GM19324 (cell line): ENCODE data around the gene LDHB.
"Not testable (repeated sequence)": the region's sequence is repeated elsewhere in the genome, so short reads cannot be mapped to it uniquely, and the experiment has no call there.

ENCODE experiments used
- ATAC-seq: cut with Tn5 transposase; IDR thresholded peaks from one replicate; pipeline ENCODE4 v1.9.1; 2021; ENCODE audit warnings: mild to moderate bottlenecking, moderate library complexity; ENCODE audit not compliant: unreplicated experiment, low FRiP score

The LDHB gene

DNA sequence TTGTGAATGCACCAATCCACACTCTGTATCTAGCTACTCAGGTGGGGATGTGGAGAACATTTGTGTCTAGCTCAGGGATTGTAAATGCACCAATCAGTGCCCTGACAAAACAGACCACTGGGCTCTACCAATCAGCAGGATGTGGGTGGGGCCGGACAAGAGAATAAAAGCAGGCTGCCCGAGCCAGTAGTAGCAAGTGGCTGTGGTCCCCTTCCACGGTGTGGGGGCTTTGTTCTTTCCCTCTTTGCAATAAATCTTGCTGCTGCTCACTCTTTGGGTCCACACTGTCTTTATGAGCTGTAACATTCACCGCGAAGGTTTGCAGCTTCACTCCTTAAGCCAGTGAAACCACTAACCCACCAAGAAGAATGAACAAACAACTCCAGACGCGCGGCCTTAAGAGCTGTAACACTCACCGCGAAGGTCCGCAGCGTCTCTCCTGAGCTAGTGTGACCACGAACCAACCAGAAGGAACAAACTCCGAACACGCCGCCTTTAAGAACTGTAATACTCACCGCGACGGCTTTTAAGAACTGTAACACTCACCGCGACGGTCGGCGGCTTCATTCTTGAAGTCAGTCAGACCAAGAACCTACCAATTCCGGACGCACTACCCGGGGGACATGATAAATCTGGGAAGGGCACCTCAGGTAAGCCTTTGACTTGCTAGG, 4.6 kb upstream of the LDHB start:
- ATAC-seq, result no peak

DNA sequence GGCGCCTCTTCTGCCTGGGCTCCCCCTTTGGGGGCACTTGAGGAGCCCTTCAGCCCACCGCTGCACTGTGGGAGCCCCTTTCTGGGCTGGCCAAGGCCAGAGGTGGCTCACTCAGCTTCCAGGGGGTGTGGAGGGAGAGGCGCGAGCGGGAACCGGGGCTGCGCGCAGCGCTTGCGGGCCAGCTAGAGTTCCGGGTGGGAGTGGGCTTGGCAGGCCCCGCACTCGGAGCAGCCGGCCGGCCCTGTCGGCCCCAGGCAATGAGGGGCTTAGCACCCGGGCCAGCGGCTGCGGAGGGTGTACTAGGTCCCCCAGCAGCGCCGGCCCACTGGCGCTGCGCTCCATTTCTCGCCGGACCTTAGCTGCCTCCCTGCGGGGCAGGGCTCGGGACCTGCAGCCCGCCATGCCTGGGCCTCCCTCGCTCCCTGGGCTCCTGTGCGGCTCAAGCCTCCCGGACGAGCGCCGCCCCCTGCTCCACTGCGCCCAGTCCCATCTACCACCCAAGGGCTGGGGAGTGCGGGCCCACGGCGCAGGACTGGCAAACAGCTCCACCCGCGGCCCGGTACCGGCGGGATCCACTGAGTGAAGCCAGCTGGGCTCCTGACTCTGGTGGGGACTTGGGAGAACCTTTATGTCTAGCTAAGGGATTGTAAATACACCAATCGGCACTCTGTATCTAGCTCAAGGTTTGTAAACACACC, 3.9 kb upstream of the LDHB start:
- not testable (repeated sequence) for ATAC-seq

DNA sequence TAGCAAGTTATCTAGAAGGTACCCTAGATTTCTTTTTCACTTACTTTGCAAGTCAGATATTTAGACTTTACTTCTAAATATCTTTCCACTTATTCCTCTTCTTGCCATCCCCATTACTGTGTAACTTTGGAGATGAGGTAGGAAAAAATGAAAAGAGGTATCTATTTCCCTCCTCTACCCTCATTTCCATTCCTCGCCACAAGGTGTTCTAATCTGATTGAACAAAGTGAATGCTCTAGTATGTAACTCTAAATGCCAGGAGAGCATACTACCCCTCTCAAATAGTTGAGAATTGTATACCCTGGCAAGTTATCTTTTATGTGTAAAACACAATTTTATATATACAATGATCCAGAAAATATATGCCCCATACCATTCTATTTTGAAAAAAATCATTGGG, 1.7 kb upstream of the LDHB start:
- ATAC-seq, result no peak

DNA sequence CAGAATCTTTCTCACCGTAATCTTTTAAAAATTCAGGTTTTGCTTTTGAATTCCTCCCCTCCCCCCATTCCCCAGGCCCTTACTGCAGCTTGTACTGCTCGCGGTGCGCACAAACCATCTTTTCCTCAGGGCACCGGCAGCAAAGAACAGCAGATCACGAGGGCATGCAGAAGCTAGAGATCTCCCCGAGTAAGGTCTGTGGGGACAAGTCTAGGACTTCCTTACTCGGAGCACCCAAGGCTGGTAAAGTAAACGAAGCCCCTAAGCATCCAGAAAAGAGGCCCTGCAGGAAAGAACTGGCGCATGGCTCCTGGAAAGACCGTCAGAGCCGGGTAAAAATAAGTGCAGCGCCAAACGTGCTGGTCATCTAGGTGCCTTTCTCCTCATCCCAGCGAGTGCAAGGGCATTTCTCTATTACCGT, 727 bp downstream of the LDHB start:
- peak; percentile 27 for ATAC-seq

DNA sequence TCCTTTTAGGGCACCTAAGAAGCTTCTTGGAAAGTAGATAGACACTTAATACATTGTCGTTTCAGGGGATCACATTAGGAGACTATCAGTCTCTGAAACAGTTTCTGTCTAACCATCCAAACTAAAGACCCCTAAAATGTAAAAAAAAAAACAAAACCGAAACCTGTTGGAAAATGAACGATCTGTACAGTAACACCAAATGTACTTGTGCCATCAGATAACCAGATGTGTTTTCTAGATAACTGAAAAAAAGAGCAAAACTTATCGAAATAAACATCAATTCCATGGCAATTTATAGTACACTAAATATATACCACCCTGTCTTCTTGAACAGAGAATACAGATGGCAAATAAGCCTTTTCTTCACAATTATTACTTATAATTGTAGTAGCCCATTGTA, 2.1 kb downstream of the LDHB start:
- ATAC-seq, result no peak

DNA sequence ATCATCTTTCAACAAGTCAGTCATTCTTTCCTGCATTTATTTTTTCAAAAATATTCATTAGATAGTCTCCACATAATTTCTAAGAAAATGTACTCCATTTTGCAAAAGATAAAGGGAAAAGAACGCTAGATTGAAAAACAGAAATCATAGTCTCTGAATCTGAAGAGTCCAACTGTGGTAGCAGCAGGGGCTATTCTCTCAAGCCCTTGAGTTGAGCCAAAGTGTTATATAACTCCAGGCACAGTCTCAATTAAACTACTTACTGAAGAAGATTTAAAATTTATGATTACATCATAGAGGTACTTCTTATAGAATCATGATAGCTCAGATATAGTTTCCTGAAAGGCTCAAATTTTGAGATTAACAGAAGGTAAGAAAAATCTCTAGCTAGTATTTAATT, 5.8 kb downstream of the LDHB start:
- ATAC-seq, result no peak

DNA sequence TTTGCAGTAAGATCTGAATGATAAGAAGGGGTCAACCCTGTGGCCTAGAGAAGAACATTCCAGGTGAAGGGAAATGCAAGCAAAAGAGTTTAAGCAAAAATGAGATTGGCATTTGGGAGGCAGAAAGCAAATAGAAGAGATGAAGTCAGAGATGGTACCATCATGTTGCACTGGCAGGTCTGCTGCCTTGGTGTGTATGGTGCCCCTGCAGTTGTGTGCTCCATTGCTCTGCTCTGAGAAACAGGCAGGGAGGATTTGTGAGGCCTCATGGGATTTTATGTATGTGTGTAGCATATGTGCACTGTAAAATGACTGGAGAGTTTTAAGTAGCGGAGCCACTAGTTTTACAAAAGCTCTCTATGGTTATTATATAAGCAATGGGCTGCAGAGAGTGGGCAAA, 6.6 kb downstream of the LDHB start:
- no peak for ATAC-seq

DNA sequence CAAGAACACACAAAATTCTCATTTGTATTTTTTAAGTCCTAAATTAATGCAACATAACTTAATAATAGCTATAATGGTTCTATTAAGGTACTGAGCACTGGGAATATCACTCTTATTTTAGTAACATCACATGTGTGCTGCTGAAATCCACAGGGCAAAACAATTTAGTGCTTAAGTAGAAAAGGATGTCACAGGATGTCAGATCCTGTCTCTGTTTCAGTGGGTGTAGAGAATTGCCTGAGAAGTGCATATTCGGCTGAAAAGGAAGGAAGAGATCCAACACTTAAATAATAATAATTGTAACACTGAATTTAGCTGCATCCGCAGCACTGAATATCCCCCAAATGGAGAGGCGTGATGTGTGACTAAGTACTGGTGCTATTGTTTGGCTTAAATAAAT, 8.6 kb downstream of the LDHB start:
- no peak for ATAC-seq

DNA sequence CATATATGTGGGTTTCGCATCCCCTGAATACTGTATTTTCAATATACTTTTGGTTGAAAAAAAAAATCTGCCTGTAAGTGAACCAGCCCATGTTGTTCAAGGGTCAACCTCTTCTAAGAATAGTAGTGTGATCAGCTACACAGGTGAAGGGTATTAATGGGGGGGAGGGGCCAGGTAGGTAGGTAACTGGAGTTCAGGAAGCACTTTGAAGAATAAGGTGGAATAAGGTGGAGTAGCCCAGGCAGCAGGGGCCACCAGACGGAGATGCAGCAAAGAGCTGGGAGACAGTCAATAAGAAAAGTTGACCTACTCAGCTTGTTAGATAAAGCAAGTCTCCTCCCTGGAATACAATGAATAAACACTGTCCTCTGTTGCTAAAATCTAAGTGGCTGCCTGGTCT, 9.3 kb downstream of the LDHB start:
- ATAC-seq, result no peak

DNA sequence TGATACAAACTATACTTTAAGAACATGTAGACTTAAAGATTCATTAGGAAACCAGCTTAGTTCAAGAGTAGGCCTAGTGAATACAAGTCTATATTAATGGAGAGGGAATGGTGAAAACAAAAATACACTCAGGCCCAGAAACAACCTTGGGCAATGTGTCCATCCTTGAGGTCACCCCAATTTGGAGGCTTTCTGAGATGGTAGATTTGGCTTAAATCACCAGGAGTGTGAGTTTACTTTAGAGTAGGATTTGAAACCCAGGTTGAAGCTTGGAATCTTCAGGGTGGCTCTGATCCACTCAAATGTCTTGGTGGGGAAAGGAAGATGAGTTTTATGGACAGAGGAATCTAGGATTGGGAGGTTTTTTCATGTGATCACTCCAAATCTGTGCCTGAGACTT, 10.5 kb downstream of the LDHB start:
- no peak for ATAC-seq

DNA sequence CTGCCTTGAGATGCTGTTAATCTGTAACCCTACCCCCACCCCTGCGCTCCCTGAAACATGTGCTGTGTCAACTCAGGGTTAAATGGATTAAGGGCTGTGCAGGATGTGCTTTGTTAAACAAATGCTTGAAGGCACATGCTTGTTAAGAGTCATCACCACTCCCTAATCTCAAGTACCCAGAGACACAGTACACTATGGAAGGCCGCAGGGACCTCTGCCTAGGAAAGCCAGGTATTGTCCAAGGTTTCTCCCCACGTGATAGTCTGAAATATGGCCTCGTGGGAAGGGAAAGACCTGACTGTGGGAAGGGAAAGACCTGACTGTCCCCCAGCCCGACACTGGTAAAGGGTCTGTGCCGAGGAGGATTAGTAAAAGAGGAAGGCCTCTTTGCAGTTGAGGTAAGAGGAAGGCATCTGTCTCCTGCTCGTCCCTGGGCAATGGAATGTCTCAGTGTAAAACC, 12.6 kb downstream of the LDHB start:
- ATAC-seq, result not testable (repeated sequence)

DNA sequence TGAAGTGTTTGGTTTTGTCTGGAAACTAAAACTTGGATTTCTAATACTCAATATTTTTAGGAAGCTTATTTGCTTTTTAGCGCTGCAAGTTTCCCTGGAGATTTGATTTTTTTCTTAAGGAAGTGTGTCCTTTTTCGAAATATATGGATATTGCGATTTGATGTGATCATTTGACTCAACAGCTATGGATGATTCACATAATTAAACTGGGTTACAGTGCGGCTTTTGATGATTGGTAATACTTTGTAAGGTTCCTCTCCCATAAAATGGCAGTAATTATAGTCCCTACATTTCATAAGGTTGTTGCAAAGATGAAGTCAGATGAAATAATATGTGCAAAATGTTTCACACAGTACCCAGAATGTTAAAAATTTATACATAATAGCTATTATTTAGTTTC, 13.1 kb downstream of the LDHB start:
- ATAC-seq, result no peak

DNA sequence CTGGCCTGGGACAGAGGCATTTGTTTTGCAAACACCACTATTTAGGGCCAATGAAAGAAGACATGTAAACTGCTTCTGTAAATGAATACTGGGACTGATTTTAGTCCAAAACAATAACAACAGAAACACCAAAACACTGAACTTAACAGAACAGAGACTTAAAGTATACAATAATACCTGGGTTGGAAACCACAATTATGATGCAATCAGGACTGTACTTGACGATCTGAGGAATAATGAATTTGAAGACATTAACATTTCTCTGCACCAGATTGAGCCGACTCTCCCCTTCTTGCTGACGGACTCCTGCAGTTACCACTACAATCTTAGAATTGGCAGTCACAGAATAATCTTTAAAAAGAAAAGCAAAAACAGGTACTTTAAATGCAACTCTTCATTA, 13.9 kb downstream of the LDHB start:
- no peak for ATAC-seq

DNA sequence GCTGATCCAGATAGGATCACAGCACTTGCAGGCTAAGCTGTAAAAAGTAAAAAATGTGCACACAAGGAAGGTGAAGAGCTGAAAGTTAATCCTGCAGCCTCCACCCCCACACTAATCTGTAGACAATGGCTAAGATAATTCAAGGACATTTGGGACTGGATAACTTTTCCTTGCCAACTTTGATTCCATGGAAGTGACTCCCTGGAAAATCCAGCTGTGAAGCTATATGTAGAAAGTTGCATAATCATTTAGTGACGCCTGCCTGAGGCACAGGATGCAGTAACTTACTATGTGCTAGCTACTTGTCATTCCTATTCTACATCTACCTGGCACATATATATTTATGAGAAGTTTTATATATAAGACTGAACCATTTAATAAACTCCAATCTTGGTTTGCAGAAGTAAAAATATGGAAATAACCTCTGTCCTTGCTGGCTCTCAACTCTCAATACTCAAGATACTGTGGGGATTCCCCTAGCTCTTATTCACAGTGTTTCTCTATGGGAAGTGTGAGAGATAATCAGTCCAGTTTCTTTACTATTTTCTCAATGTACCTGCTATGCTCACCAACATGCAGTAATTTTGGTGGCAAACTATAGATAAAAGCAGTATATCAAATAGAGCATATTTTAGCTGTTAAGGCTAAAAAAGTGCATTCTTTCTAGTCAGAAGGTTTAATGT, 14.8 kb downstream of the LDHB start:
- ATAC-seq, result peak; percentile 51

DNA sequence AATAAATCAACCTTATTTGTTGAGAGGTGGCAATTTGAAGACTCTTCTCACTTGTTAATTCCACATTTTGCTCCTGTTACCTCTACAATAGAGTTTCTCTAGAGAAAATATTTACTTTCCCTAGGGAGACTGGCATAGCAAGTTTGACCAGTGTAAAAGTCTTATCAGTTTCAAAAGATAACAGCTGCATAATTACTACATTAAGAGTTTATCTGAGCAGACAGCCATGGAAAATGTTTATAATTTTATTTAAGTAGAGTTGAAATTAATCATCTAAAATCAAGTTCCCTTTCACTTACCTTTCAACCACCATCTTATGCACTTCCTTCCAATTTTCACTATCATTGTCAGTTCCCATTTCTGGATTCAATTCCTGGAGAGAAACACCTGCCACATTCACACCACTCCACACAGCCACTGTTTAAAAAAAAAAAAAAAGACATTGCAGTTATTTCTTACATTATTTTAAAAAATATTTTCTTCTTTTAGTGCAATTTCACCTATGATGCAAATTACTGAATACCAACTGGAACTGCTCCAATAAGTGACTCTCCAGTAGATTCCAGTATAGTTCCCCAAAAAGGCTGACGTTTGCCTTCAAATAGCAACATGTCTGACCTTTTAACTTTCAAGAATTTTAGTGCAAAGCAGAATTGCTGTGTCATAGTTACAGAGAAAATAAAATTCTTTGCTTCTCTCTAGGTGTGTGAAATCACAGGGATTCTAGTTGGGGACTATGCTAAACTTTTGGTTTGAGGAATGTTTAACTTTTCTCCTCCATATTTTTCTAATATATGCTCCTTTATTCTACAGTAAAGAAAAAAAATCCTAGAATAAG, 19.4 kb downstream of the LDHB start:
- ATAC-seq, result no peak

DNA sequence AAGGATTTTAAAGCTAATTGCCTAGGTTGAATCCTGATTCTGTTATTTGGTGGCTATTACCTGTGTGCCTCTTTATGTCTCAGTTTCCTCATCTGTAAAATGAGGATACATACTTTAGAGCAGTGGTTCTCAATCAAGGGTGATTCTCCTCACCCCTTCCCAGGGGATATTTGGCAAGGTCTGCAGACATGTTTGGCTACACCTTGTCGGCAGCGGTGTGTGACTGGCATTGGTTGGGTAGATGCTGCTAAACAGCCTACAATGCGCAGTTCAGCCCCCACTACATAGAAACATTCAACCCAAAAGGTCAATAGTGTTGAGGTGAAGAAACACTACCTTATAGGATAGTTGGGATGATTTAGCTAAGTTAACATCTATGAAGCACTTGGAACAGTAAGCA, 23.4 kb downstream of the LDHB start:
- ATAC-seq, result no peak

DNA sequence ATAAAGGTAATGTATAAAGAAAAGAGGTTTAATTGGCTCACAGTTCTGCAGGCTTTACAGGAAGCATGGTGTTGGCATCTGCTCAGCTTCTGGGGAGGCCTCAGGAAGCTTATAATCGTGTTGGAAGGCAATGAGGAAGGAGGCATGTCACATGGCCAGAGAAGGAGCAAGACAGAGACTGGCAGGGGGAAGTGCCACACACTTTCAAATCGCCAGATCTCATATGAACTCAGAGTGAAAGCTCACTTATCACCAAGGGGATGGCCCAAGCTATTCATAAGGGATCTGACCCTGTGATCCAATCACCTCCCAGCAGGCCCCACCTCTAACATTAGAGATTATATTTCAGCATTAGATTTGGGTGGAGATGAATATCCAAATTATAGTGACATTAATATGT, 26.3 kb downstream of the LDHB start:
- ATAC-seq, result no peak

DNA sequence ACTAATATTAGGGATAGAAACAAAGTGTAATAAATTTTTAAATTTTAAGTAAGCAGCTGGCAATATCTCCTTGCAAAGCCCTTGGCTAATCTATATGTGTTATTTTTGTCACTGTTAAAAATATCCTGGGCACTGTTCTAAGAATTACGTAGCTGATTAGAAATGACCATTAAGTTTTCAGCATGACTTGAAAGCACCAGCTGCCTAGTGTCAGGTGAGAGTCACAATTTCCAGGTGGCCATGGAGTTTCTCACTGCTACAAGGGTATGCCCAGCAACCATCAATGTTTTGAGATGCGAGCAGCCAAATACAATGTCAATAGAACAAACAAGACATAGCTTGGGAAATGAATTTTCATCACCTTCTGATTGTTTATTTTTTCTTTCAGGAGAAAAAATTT, 29.7 kb downstream of the LDHB start:
- ATAC-seq, result no peak

DNA sequence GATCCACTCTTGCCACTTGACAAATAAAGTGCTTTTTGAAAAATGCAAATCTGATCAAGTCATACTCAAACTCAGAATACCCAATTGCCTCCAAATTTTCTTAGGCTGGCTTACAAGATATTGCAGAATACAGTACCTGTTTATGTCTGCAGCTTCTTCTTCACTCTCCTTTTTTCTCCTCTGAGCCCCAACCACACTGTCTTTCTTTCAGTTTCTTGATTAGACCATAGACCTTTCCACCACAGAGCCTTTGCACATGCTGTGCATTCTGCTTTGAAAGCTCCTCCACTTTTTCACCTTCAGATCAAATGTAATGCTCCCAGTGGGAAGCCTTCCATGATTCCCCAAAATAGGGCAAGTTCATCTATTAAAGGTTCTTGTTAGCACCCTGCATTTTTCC, 39.1 kb downstream of the LDHB start:
- ATAC-seq, result no peak

DNA sequence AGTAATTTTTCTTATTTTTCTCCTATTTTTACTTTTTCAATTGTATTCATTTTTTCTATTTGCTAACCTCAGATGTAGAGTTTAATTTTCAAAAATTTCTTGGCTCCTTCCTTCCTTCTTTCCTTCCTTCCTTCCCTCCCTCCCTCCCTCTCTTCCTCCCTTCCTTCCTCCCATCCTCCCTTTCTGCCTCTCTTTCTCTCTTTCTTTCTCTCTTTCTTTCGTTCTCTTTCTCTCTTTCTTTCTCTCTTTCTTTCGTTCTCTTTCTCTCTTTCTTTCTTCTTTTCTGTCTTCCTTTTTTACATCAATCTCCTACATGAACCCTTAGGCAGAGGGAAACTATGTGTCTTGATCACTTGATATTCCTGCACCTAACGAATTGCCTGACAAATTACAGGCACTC, 40.6 kb downstream of the LDHB start:
- ATAC-seq, result no peak

DNA sequence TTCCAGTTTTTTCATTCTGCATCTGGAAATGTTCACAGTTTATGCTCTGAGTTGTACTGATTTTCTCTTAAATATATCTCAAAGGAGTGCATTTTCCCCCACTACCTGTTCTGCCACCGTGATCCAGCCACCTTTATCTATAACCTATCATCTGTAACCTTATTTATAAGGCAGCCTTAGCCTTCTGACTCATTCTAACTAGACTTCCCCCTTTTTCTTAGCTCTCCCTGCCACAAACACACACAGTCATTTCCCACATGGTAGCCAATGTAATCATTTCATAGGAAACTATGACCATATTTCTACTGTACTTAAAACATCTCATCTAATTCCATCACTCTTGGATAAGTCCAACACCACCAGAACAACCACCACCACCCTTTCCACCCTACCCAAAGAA, 42.2 kb downstream of the LDHB start:
- ATAC-seq, result no peak
